Measurements from ENCODE around the gene PA2G4. TPM values are rescaled to one million over a fixed set of nuclear protein-coding genes. Genes with fewer than 3 reads are reported as not detected.

The PA2G4 gene
- total RNA-seq, 1 experiment from 2014 or later = 406 TPM

- Histone ChIP-seq H3K79me2 (ENCODE audit: low read length) (no peaks in the 10 kb centered on the region), H3K9me3 (ENCODE audit: low read length) (no peaks in the 10 kb centered on the region), H3K9me2 (replicated peaks; ENCODE audit: low read length) (no peaks in the 10 kb centered on the region), H3K4me3 (ENCODE audit: low read length) (no peak overlapping the region), H3K4me1 (ENCODE audit: insufficient read depth, low read length) (peaks cover 11% of the 10 kb centered on the region), H3K36me3 (ENCODE audit: low read depth, low read length) (peaks cover 54% of the 10 kb centered on the region), H3K27me3 (ENCODE audit: low read length) (no peaks in the 10 kb centered on the region), H4K20me1 (ENCODE audit: low read length) (no peaks in the 10 kb centered on the region), H2AFZ (ENCODE audit: low read length) (no peak overlapping the region), H3K4me2 (ENCODE audit: low read length) (no peak overlapping the region), H3K9ac (ENCODE audit: low read length) (no peak overlapping the region), H3K27ac (ENCODE audit: low read length) (no peak overlapping the region), H3F3A (ENCODE audit: low read length, unreplicated experiment) (no peaks in the 10 kb centered on the region)
- DNase-seq = no peak
- TF ChIP-seq CTCF (conservative IDR thresholded peaks at IDR 0.05; ENCODE audit: low read depth, low read length) = no peak
- TF ChIP-seq EZH2 (IDR thresholded peaks at IDR 0.05; ENCODE audit: low read length, unreplicated experiment) = no peak
- TF ChIP-seq EZH2phosphoT487 (IDR thresholded peaks at IDR 0.05; ENCODE audit: borderline replicate concordance, low read length) = no peak
- ATAC-seq = no peak
- POLR2A ChIA-PET (ENCODE audit: unreplicated experiment) = no interaction called here
- intact Hi-C loops (cut with micrococcal nuclease) = no loop called here
- BruUV-seq (replicated peaks) = no TSS peak
- CTCF ChIA-PET = no interaction called here
These were observed 37.8 kb downstream of the PA2G4 start for GRCh38 chr12:56141946-56142784.

- no peak overlapping the region for H3K9ac ChIP-seq (ENCODE audit: low read length)
- H3K4me3 ChIP-seq (ENCODE audit: low read length) = no peak overlapping the region
- H3K36me3 ChIP-seq (ENCODE audit: low read depth, low read length) = peaks cover 44% of the 10 kb centered on the region
- H2AFZ ChIP-seq (ENCODE audit: low read length) = no peak overlapping the region
- BruUV-seq (replicated peaks) = no TSS peak
- H3K4me1 ChIP-seq (ENCODE audit: insufficient read depth, low read length) = peaks cover 11% of the 10 kb centered on the region
- no peaks in the 10 kb centered on the region for H3K9me3 ChIP-seq (ENCODE audit: low read length)
- no peaks in the 10 kb centered on the region for H3F3A ChIP-seq (ENCODE audit: low read length, unreplicated experiment)
- no peaks in the 10 kb centered on the region for H3K9me2 ChIP-seq (replicated peaks; ENCODE audit: low read length)
- POLR2A ChIA-PET (ENCODE audit: unreplicated experiment) = no interaction called here
- H3K4me2 ChIP-seq (ENCODE audit: low read length) = no peak overlapping the region
- CTCF ChIA-PET = no interaction called here
- H4K20me1 ChIP-seq (ENCODE audit: low read length) = no peaks in the 10 kb centered on the region
- H3K27me3 ChIP-seq (ENCODE audit: low read length) = no peaks in the 10 kb centered on the region
- H3K79me2 ChIP-seq (ENCODE audit: low read length) = no peaks in the 10 kb centered on the region
- DNase-seq (no peak), ATAC-seq (no peak)
- no peak overlapping the region for H3K27ac ChIP-seq (ENCODE audit: low read length)
- intact Hi-C loops (cut with micrococcal nuclease) = no loop called here
- no peak for TF ChIP-seq EZH2phosphoT487 (IDR thresholded peaks at IDR 0.05; ENCODE audit: borderline replicate concordance, low read length)
- no peak for TF ChIP-seq CTCF (conservative IDR thresholded peaks at IDR 0.05; ENCODE audit: low read depth, low read length)
- no peak for TF ChIP-seq EZH2 (IDR thresholded peaks at IDR 0.05; ENCODE audit: low read length, unreplicated experiment)
These were observed 38.9 kb downstream of the PA2G4 start for GRCh38 chr12:56143217-56143616.

GRCh38 chr12:56143870-56144269 lies 39.5 kb downstream of the PA2G4 start:
- Histone ChIP-seq H3F3A (ENCODE audit: low read length, unreplicated experiment) (no peaks in the 10 kb centered on the region), H3K27me3 (ENCODE audit: low read length) (no peaks in the 10 kb centered on the region), H3K9ac (ENCODE audit: low read length) (no peak overlapping the region), H2AFZ (ENCODE audit: low read length) (no peak overlapping the region), H3K4me1 (ENCODE audit: insufficient read depth, low read length) (peaks cover 11% of the 10 kb centered on the region), H3K36me3 (ENCODE audit: low read depth, low read length) (peaks cover 37% of the 10 kb centered on the region), H3K4me2 (ENCODE audit: low read length) (no peak overlapping the region), H4K20me1 (ENCODE audit: low read length) (no peaks in the 10 kb centered on the region), H3K4me3 (ENCODE audit: low read length) (no peak overlapping the region), H3K79me2 (ENCODE audit: low read length) (no peaks in the 10 kb centered on the region), H3K27ac (ENCODE audit: low read length) (no peak overlapping the region), H3K9me3 (ENCODE audit: low read length) (no peaks in the 10 kb centered on the region), H3K9me2 (replicated peaks; ENCODE audit: low read length) (no peaks in the 10 kb centered on the region)
- CTCF ChIA-PET = no interaction called here
- POLR2A ChIA-PET (ENCODE audit: unreplicated experiment) = interaction anchor here (0.6 kb wide), 1 partner anchor 19 kb away, joined by 4 read pairs; no protein-coding TSS in a partner anchor
- DNase-seq (no peak), ATAC-seq (no peak)
- intact Hi-C loops (cut with micrococcal nuclease) = no loop called here
- TSS peak; percentile 29 for BruUV-seq (replicated peaks)
- TF ChIP-seq EZH2phosphoT487 (IDR thresholded peaks at IDR 0.05; ENCODE audit: borderline replicate concordance, low read length) = no peak
- no peak for TF ChIP-seq CTCF (conservative IDR thresholded peaks at IDR 0.05; ENCODE audit: low read depth, low read length)
- no peak for TF ChIP-seq EZH2 (IDR thresholded peaks at IDR 0.05; ENCODE audit: low read length, unreplicated experiment)

Measured in PC-3 (cell line).